DOHH2 (cell line): ENCODE measurements around the gene GAS2L2.

Experiments used
- CTCF ChIP-seq: fragments of 200-600 bp; sonication (generic); IDR thresholded peaks from one replicate; pipeline ENCODE4 v1.5.1; 2014; ENCODE audit warnings: antibody characterized with exemption, mild to moderate bottlenecking, low read depth, low read length; ENCODE audit not compliant: poor library complexity, severe bottlenecking
- EZH2phosphoT487 ChIP-seq: fragments of 200-600 bp; sonication (generic); IDR thresholded peaks from 2 replicates; pipeline ENCODE4 v1.6.1; 2017; ENCODE audit warnings: borderline replicate concordance, mild to moderate bottlenecking, antibody characterized with exemption, low read length, moderate library complexity, mixed read lengths

- no peak for TF ChIP-seq CTCF
- no peak for TF ChIP-seq EZH2phosphoT487
Measured at GRCh38 chr17:35775039-35775438, 22.0 kb upstream of the GAS2L2 start.
